OCI-LY3 (cell line): ENCODE results near the gene PIK3CA.

Experiments used
- CTCF ChIP-seq: fragments of 200-600, 300-600 bp; sonication (generic); IDR thresholded peaks from 2 replicates; pipeline ENCODE4 v1.5.1; 2014; ENCODE audit warnings: antibody characterized with exemption, low read length, low read depth
- EZH2phosphoT487 ChIP-seq: fragments of 200-600 bp; shearing (Covaris generic); IDR thresholded peaks from 2 replicates; pipeline ENCODE4 v1.6.1; 2018; ENCODE audit warnings: antibody characterized with exemption, mixed run types, low read depth

GRCh38 chr3:179258820-179259219 is 110.7 kb downstream of the PIK3CA start:
- TF ChIP-seq CTCF (no peak), EZH2phosphoT487 (no peak)
